HepG2 (cell line): ENCODE results near the gene TMED6. TPM values are rescaled to one million over a fixed set of nuclear protein-coding genes. Genes with fewer than 3 reads are reported as not detected.

Experiments
- AKNA ChIP-seq: sonication (generic); formaldehyde crosslinking; IDR thresholded peaks from 2 replicates; pipeline ENCODE4 v1.4.0; 2020; ENCODE audit warnings: missing genetic modification reagents, borderline replicate concordance
- CEBPB ChIP-seq: IDR thresholded peaks from 2 replicates; pipeline ENCODE4 v1.6.1; 2011; ENCODE audit warnings: low read depth, low read length, improper control_type of control experiment, borderline replicate concordance
- ISL2 ChIP-seq: sonication (generic); formaldehyde crosslinking; IDR thresholded peaks from 2 replicates; pipeline ENCODE4 v1.5.0; 2020; ENCODE audit warnings: missing genetic modification reagents
- KLF15 ChIP-seq: sonication (generic); formaldehyde crosslinking; IDR thresholded peaks from 2 replicates; pipeline ENCODE4 v1.8.1; 2023; ENCODE audit warnings: borderline replicate concordance, mild to moderate bottlenecking, inconsistent platforms, missing genetic modification reagents, mixed read lengths
- NFKBIZ ChIP-seq: IDR thresholded peaks from 2 replicates; pipeline ENCODE4 v1.6.1; 2018; ENCODE audit warnings: missing genetic modification reagents, missing compliant biosample characterization
- RCOR2 ChIP-seq: IDR thresholded peaks from 2 replicates; pipeline ENCODE4 v1.6.1; 2016; ENCODE audit warnings: missing biosample characterization, missing genetic modification reagents
- RXRA ChIP-seq: sonication (generic); formaldehyde crosslinking; IDR thresholded peaks from 2 replicates; pipeline ENCODE4 v1.5.1; 2020; ENCODE audit warnings: missing genetic modification reagents
- SNAI1 ChIP-seq: sonication (generic); formaldehyde crosslinking; IDR thresholded peaks from 2 replicates; pipeline ENCODE4 v1.5.0; 2020; ENCODE audit warnings: mild to moderate bottlenecking, missing genetic modification reagents, borderline replicate concordance
- ZNF546 ChIP-seq: sonication (generic); formaldehyde crosslinking; conservative IDR thresholded peaks from 2 replicates; pipeline ENCODE4 v1.8.1; 2023; ENCODE audit warnings: mild to moderate bottlenecking, missing genetic modification reagents
- ZNF563 ChIP-seq: sonication (generic); formaldehyde crosslinking; IDR thresholded peaks from 2 replicates; pipeline ENCODE4 v1.8.0; 2022; ENCODE audit warnings: mild to moderate bottlenecking, moderate library complexity, missing genetic modification reagents
- ZNF574 ChIP-seq: sonication (generic); formaldehyde crosslinking; IDR thresholded peaks from 2 replicates; pipeline ENCODE4 v1.4.0; 2020; ENCODE audit warnings: missing genetic modification reagents
- ZNF724P ChIP-seq: sonication (generic); formaldehyde crosslinking; IDR thresholded peaks from 2 replicates; pipeline ENCODE4 v1.8.0; 2022; ENCODE audit warnings: missing genetic modification reagents, borderline replicate concordance
- ZNF839 ChIP-seq: sonication (generic); formaldehyde crosslinking; IDR thresholded peaks from 2 replicates; pipeline ENCODE4 v1.4.0; 2020; ENCODE audit warnings: missing genetic modification reagents, mild to moderate bottlenecking, borderline replicate concordance
- polyA plus RNA-seq, 8 experiments: library from polyadenylated mRNA; depleted of rRNA in 3 of 8; stranded (reverse) in 7 of 8; unstranded in 1 of 8; fragments of >200 nt; fragmentation: Illumina TruSeq in 4 of 8; extraction: Trizol in 4 of 8; gene quantifications; 2 replicates each; pipeline versions ENCODE4 v1.2.1 to v1.2.3, GENCODE V29; 2011 to 2016; ENCODE audit warnings: low read depth in 4 of 8, missing spikeins in 1 of 8, mixed read lengths in 1 of 8; ENCODE audit not compliant: insufficient read depth in 1 of 8
- total RNA-seq, 5 experiments: library from RNA; depleted of rRNA; stranded (reverse); fragments of >200 nt; fragmentation: Illumina TruSeq; extraction: Trizol; gene quantifications; 2 replicates each; pipeline ENCODE4 v1.2.3, GENCODE V29; 2016; ENCODE audit warnings: low read depth in 1 of 5
- TF ChIP-seq, protein P1 (sequence below): sonication (generic); formaldehyde crosslinking; IDR thresholded peaks from 2 replicates; pipeline ENCODE4 v1.5.0; 2020; ENCODE audit warnings: missing genetic modification reagents
- TF ChIP-seq, protein P2 (sequence below): IDR thresholded peaks from 2 replicates; pipeline ENCODE4 v1.6.1; 2016; ENCODE audit warnings: mild to moderate bottlenecking, missing biosample characterization, missing genetic modification reagents

The TMED6 gene
- total and polyA plus RNA-seq, 2 of the 13 experiments (the other 11 are each of a cell fraction or from before 2014, with no cell fraction given): 9.8 to 14.4 TPM

- TF ChIP-seq ZNF839 (CRISPR knock-in tag) (no peak), SNAI1 (CRISPR knock-in tag) (peak; percentile 83; the same call in 1 of the 2 replicates), ZNF563 (CRISPR knock-in tag) (peak; percentile 97; the same call in 1 of the 2 replicates), AKNA (CRISPR knock-in tag) (0 out of 2 replicates have a peak, but pooled peaks have one; percentile 19), CEBPB (no peak), RCOR2 (CRISPR knock-in tag) (peak; percentile 67), ZNF546 (peak; percentile 49; the same call in 1 of the 2 replicates), RXRA (peak; percentile 49), ISL2 (CRISPR knock-in tag) (peak; percentile 55; the same call in 1 of the 2 replicates), ZNF724P (CRISPR knock-in tag) (no peak; the same call in 1 of the 2 replicates), NFKBIZ (CRISPR knock-in tag) (no peak), KLF15 (CRISPR knock-in tag) (peak; percentile 88), ZNF574 (CRISPR knock-in tag) (peak; percentile 86)
- TF ChIP-seq, protein P1, sequence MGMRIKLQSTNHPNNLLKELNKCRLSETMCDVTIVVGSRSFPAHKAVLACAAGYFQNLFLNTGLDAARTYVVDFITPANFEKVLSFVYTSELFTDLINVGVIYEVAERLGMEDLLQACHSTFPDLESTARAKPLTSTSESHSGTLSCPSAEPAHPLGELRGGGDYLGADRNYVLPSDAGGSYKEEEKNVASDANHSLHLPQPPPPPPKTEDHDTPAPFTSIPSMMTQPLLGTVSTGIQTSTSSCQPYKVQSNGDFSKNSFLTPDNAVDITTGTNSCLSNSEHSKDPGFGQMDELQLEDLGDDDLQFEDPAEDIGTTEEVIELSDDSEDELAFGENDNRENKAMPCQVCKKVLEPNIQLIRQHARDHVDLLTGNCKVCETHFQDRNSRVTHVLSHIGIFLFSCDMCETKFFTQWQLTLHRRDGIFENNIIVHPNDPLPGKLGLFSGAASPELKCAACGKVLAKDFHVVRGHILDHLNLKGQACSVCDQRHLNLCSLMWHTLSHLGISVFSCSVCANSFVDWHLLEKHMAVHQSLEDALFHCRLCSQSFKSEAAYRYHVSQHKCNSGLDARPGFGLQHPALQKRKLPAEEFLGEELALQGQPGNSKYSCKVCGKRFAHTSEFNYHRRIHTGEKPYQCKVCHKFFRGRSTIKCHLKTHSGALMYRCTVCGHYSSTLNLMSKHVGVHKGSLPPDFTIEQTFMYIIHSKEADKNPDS: 0 out of 2 replicates have a peak, but pooled peaks have one; percentile 71
- TF ChIP-seq, protein P2, sequence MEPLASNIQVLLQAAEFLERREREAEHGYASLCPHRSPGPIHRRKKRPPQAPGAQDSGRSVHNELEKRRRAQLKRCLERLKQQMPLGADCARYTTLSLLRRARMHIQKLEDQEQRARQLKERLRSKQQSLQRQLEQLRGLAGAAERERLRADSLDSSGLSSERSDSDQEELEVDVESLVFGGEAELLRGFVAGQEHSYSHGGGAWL (CRISPR knock-in tag): peak; percentile 26; the same call in 1 of the 2 replicates
Measured at GRCh38 chr16:69311533-69312387, 39.8 kb downstream of the TMED6 start (continued).
